Fibroblast of upper back skin (primary cell): ENCODE data around the gene IFRD1.

Experiments
- DNase-seq: peaks from one replicate; pipeline ENCODE4 v3.0.0-alpha.2; 2013

The IFRD1 gene

GRCh38 chr7:112521942-112522341 is 71.7 kb downstream of the IFRD1 start:
- no peak for DNase-seq

DNA sequence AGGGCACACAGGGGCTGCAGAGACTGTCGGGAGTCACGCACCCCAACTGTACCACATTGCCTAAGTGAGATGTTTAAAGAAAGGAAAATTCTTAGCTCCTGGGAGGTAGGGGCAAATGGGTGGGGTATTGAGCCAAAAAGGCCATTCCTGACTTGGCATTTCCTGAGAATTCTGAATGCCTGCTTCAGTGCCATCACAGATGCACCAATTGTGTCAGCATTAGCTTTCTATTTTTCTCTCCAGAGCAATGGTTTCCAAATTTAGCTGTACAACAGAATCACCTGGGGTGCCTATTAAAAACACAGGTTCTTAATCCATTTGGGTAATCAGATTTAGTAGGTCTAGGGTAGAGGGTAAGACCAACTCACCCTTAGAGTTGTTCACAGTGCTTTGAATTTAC is 73.6 kb downstream of the IFRD1 start:
- DNase-seq, result no peak
